ENCODE measurements around the gene SLIT1.

SLIT1 gene

DNA sequence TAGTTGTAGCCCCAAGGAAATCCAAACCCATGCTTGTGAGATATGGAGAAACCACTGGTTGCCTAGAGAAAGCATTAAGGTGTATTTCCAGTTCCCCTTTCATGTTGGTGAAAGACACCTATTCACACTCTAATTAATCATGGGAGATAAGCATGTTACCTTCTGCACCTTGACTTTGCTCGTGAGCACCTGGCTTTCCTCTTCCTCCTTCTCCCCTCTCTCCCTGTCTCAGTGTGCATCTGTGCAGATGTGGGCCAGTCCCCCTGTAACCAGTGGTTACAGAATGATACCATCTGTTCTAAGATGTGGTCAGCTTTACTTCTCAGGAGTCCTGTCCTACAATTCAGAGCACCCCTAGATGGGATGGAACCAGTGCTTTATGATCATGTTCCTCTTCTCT, 193.0 kb downstream of the SLIT1 start:
- no peak for DNase-seq

GRCh38 chr10:96991313-96991841, 194.4 kb downstream of the SLIT1 start:
- DNase-seq: no peak

GRCh38 chr10:96988426-96988825, 197.3 kb downstream of the SLIT1 start:
- DNase-seq: no peak

DNA sequence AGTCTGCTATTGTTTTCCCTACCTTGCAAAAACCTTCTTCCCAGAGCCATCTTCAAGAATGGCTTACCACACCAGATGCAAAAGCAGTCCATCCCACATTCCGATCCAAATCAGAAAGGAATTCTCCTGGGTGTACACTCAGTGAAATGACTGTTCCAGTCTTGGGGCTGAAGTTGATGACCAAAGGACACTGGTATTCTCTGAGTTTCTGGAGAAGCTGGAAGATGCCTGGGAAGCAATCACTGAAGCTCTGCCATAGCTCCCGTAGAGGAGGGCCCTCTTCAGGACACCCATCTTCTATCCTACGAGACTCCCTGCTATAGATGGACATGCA, 197.9 kb downstream of the SLIT1 start:
- no peak for DNase-seq

DNA sequence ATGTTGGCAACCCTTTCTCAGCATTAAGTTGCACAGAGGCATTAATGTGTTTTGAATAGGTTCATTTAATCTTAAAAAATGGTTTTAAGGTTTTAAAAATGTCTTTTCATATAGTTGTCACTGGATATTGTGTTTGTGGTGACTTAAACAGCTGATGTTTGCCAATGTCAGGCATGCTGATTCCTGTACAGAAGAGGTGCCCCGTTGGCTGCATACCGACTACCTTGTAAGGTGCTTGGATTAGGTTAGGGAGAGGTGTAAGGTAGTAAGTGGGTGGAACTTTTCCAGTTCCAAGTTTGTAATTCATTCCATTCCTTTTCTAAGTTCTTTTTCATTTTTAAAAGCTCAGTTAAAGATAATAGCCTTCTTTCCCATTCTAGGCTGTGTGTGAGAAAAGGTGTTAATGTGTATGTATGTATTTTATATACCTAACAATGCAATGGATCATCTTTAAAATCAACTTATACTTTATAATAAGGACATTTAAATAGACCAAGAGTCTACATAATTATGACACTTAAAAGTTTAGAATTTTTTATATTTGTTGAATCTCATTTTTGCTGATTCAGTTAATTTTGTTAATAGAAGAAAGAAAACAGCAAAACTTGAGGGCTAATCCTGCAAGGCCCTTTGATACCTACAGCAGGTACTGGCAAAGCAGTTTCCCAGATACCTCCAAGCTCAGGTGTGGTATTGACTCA, 198.5 kb downstream of the SLIT1 start:
- no peak for DNase-seq

- no peak for DNase-seq
These were observed 199.4 kb downstream of the SLIT1 start for GRCh38 chr10:96986200-96986856.

GRCh38 chr10:96984541-96985131, 201.1 kb downstream of the SLIT1 start:
- no peak for DNase-seq

- no peak for DNase-seq
These were observed 203.4 kb downstream of the SLIT1 start for GRCh38 chr10:96982149-96982930.

DNA sequence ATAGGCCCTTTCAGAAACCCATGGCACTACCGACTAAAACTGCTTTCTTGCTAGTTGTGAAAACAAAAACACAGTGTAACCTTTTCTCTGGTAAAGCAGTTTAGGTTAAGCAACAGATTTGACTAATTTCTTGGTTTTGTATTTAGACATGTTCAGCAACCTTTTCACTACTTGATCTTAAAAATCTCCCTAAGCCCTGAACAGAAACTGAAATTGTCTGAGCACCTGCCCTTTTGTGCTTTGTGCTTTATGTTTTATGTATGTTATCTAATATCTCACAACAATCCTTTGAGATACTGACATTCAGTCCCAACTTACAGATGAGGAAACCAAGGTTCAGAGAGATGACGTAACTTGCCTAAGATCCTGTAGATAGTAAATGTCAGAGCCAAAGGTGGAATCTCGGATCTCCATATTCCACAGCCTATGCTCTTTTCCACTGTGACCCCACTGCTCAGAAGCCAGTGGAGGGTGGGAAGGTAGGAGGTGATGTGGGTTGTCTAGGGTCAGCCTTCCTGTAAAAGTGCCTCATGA, 207.1 kb downstream of the SLIT1 start:
- DNase-seq: no peak

DNA sequence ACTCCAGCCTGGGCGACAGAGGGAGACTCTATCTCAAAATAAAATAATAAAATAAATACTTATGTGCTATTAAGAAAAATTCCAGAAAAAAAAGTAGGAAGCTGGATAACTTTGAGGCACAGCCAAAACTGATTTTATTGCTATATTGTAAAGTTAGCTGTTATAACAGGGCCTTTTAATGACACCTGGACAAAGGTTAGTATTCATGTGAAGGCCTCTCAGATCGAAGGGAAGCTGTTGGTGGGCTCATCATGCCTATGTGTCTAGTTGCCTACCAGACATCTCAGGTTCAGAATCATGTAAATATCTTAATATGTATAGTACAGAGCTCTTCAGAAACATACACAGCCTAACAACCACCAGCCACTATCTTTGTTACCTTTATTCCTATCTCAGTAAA, 210.6 kb downstream of the SLIT1 start:
- no peak for DNase-seq

DNA sequence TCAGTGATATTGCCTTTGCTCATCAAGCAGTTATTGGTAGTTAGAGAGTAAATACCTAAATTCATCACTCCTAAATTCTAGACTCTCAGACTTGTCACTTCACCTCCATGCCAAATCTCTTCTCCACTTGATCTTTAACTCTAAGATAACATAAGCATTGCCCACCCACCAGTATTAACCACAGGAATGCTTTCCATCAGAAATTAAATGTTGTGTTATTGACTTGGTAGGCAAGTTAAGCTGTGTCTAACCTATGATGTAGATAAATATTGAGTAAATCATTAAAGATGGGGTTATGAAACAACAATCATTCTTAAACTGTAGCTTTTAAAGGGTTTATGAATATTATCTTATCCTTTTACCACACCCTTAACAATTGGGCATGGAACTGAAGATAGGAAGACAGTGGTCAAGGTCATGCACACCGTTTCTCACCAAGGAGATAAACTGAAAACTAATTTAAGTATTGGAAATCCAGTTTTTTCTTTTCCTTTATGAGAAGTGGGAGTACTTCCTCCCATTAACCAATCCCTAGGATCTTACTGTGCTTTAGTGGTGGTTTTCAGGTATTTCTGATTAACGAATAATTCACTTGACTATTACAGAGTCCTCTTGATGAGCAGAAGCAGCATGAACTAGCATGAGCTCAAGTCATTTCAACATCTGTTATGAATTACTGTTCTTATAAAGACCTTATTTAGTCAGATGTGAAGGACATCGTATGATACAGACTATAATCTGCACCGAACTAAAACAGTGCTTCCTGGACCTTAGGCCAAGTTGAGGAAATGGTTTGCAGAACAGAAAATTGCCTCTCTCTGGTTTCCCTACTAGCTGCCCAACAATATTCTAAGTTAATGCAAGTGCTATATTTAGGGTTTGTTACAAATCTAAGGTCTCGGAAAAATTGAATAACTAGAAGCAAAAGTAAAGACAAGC, 211.7 kb downstream of the SLIT1 start:
- no peak for DNase-seq

- DNase-seq: no peak
These were observed 213.5 kb downstream of the SLIT1 start for GRCh38 chr10:96972264-96972663.

GRCh38 chr10:96971324-96971723, 214.4 kb downstream of the SLIT1 start:
- DNase-seq: no peak

GRCh38 chr10:96968682-96969423, 216.9 kb downstream of the SLIT1 start:
- no peak for DNase-seq

DNA sequence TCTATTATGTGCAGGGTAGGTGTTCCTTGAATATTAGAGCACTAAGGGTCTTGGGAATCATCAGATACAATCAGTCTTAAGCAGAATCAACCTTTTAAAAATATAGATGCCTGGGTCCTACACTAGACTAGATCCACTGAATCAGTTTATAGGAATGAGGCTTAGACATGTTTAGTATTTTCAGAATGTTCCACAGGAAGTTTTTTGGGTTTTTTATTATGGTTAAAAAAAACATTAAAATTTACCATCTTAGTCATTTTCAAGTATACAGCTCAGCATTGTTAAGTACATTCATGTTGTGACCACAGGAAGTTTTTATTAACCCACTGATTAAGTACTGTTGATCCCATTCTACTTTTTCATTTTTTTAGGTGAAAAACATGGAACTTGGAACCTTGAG, 217.9 kb downstream of the SLIT1 start:
- DNase-seq: no peak

GRCh38 chr10:96964131-96964530, 221.6 kb downstream of the SLIT1 start:
- no peak for DNase-seq

DNA sequence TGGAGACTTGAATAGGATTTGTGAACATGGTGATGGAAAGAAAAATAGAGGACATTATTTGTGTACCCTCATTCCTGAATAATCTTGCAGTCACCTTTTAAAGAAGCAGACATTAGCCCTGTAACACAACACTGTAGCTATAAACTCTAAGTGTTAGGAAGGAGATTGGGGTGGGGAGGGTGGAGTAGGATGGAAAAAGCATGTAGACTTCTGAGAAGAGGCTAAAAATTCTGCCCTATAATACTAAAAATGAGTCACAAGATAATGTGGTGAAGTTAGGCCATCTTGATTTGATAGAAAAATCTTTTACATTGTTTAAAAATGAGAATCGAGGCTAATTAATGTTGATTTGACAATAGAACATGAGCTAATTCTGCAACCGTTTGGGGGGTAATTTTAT, 224.9 kb downstream of the SLIT1 start:
- DNase-seq: no peak

DNA sequence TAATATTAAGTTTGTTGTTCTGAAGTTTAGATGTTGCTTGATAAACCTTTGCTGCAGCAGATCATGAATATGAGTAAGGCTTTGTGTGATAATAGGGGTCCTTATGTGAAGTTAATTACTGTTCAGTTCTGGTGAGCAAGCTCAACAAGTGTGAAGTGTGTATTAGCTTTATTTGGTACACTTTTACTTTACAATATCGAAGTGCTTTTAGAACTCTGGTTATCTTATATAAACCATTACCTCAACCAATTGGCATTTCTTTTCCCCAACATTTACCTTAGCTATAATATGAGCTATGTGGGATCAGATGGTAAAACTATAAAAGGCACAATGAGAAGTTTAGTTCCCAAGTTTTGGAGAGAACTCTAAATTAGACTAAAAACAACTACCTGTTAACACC, 226.0 kb downstream of the SLIT1 start:
- DNase-seq: no peak

DNA sequence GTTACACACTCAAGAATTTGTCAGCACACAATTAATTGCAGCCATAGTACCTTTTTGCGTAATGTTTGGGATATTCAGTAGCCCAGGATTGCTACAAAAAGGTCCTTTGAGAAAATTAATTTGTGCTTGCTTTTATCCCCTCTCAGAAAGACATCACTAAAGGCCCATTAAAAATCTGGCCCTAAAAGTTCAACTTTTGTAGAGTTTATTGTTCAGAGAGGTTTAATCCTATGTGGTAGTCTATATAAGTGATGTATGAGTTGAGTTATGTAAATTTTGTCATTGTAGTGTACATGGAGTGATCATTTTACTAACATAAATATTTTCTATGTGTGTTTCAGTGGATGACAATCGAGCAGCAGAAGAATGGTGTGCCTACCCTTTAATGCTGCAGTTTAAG, 227.7 kb downstream of the SLIT1 start:
- DNase-seq: no peak

DNA sequence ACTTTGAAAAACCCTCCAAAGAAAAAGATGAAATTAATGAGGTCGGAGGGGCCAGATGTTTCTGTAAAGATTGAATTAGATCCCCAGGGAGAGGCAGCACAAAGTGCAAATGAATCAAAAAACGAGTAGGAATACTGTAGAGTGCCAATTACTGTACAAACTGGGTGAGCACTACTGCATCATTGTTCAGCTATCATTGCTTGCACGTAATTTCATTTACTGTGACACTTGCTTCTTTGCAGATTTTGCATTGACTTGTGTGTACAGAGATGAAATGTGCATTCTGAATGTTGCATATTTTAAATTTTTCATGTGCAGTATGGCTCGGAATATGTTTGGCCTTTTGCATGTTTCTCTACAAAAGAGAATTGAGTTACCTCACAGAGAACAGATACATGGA, 230.0 kb downstream of the SLIT1 start:
- DNase-seq: no peak

DNA sequence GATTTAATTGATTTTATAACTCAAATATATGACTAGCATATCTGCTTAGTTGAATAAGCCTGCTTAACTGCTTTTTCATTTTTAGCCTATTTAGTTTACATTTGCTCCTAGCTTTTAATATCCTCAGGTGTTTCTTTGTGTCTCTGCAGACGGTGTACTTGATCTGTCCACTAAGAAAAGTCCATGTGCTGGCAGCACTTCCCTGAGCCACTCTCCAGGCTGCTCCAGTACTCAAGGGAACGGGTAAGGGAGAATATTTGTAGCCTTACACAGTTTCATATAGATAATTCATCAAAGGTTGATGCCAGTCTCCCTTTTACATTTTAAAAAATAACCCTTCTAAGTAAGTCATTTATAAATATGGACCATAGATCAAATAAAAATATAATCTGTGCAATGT, 233.8 kb downstream of the SLIT1 start:
- DNase-seq: no peak

All from stimulated activated naive CD4-positive, alpha-beta T cell treated with Interleukin-2 at 50 U/mL for 16 hours (primary cell).